ENCODE results near the gene PKDREJ.

DNA sequence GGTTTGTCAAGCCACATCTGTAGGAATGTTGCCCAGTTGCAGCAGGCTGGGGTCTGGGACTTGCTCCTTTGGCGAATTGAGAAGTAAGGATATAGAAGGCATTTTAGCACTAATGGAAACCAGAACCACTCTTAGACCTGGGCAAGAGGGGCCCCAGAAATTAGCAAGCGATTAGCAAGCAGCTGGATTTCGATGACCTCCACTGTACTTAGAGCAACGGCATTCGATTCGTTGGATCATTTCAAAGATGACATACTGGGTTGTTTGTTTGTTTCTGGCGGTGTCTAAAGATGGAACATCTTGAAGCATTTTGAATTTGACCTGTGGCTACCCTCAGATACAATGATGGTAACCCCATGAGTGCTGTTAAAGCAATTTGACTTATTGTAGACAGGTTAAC is 11.9 kb downstream of the PKDREJ start:
- TF ChIP-seq, protein P1, sequence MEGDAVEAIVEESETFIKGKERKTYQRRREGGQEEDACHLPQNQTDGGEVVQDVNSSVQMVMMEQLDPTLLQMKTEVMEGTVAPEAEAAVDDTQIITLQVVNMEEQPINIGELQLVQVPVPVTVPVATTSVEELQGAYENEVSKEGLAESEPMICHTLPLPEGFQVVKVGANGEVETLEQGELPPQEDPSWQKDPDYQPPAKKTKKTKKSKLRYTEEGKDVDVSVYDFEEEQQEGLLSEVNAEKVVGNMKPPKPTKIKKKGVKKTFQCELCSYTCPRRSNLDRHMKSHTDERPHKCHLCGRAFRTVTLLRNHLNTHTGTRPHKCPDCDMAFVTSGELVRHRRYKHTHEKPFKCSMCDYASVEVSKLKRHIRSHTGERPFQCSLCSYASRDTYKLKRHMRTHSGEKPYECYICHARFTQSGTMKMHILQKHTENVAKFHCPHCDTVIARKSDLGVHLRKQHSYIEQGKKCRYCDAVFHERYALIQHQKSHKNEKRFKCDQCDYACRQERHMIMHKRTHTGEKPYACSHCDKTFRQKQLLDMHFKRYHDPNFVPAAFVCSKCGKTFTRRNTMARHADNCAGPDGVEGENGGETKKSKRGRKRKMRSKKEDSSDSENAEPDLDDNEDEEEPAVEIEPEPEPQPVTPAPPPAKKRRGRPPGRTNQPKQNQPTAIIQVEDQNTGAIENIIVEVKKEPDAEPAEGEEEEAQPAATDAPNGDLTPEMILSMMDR (conservative IDR thresholded peaks at IDR 0.05) = no peak
- TF ChIP-seq EZH2 (IDR thresholded peaks at IDR 0.05; ENCODE audit: low read depth) = no peak
